A673 (cell line): Measurements from ENCODE around the gene TLR8.

Experiments
- CTCF ChIP-seq: fragments of 300-800, 200-600 bp; sonication (generic); conservative IDR thresholded peaks from 2 replicates; pipeline ENCODE4 v1.5.1; 2017; ENCODE audit warnings: low read depth, mild to moderate bottlenecking, antibody characterized with exemption, low read length, moderate library complexity, mixed read lengths
- EZH2 ChIP-seq: fragments of 200-600 bp; sonication (generic); IDR thresholded peaks from 2 replicates; pipeline ENCODE4 v1.6.1; 2017; ENCODE audit warnings: borderline replicate concordance, low read depth, mild to moderate bottlenecking, mixed read lengths, antibody characterized with exemption, low read length; ENCODE audit not compliant: poor library complexity, severe bottlenecking

DNA sequence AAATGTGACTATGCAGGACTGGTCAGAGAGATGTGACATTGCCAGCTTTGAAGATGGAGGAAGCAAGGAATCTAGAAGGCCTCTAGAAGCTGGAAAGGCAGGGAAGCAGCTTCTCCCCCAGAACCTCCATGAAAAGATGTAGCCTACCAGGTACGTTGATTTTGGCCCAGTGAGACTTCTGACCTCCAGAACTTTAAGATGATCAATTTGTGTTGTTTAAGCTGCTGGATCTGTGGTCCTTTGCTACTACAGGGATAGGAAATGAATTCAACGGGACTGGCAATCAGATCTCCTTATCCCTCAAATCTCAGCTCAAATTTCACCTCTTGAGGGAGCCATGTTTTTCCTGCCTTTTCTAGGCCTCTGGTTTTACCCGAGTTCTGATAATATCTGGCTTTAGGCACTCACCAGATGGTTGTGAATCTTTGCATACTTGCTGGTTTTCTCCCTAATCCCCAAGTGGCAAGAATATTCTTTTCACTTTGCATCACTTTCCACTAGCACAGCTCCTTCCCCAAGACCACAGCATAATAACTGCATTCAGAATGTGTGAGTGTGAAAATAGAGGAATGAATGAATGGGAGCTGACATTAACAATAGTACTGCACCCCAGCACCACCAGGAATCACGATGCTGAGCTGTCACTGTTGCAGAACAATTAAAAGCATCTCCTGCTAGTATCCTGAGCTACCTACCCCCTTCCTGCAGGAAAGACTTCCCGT is 42.9 kb downstream of the TLR8 start:
- TF ChIP-seq CTCF (no peak), EZH2 (no peak)
